GM03348 (cell line): Measurements from ENCODE around the gene WDFY3.
"Not testable (repeated sequence)": the region's sequence is repeated elsewhere in the genome, so short reads cannot be mapped to it uniquely, and the experiment has no call there.

Source experiments
- DNase-seq: peaks from one replicate; pipeline ENCODE4 v3.0.0; 2012; ENCODE audit warnings: low spot score

WDFY3 gene

GRCh38 chr4:84673475-84674240, 292.8 kb downstream of the WDFY3 start:
- peak; percentile 73 for DNase-seq

GRCh38 chr4:84672177-84672576, 294.3 kb downstream of the WDFY3 start:
- DNase-seq: no peak

GRCh38 chr4:84669201-84669600, 297.3 kb downstream of the WDFY3 start:
- no peak for DNase-seq

DNA sequence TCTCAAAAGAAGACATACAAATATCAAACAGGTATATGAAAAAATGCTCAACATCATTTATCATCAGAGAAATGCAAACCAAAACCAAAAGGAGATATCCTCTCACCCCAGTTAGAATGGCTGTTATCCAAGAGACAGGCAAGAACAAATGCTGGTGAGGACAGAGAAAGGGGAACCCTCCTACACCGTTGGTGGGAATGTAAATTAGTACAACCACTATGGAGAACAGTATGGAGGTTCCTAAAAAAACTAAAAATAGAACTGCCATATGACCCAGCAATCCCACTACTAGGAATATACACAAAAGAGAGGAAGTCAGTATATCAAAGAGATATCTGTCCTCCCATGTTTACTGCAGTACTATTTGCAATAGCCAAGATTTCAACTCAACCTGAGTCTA, 300.1 kb downstream of the WDFY3 start:
- DNase-seq: no peak

DNA sequence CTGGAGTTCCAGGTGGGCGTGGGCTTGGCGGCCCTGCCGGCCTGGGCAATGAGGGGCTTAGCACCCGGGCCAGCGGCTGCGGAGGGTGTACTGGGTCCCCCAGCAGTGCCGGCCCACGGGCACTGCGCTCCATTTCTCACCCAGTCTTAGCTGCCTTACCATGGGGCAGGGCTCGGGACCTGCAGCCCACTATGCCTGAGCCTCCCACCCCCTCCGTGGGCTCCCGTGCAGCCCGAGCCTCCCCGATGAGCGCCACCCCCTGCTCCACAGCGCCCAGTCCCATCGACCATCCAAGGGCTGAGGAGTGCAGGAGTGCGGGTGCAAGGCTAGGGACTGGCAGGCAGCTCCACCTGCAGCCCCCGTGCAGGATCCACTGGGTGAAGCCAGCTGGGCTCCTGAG, 301.7 kb downstream of the WDFY3 start:
- not testable (repeated sequence) for DNase-seq

DNA sequence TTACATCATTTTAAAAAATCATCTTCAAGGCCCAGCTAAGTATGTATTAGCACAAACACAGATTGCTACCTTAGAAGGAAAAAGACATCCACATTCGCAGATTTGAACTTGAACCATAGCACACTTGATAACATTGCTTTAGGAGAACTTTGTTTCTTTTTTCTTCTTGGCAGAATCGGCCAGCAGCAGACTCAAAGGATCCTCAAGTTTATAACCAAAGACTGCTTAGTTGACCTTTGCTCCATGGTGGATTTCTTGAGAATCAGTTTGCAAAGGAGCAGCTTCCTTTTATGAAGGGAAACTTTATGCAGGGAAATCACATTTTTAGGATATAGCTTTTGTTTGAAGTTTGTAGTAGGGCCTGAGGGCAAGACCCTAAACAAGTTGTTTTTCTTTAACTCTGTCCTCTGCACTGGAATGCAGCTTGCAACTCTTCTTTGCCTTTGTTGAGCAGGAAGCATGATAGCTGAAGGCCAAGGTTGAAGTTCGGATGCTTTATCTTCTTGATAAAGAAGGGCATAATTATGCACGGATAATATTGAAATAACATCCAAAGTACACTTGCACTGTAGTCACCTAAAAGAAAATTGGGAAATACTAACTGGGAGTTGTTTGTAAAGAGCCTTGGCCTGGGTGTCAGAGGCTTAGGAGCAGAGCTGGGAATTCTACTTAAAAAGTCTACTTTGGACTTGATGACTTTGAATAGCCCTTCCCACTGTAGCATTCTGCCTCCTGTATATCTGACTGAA, 305.1 kb downstream of the WDFY3 start:
- no peak for DNase-seq

DNA sequence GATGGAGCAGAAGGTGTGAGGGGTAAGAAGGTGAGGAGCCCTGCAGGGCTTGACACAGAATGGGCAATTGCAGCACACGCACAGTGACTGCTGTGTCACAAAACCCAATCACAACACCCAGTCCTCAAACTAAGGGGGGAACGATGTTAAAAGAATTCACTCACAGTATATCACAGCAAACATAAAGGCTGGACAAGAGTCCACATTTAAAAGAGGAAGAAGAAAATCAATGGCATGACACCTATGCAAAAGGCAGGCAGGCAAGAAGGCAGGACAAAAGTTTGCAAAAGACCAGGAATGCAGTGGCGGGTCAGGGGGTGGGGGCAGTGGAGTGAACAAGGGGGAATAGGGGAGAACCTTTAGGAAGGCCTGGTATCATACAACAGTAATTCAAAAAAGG, 305.9 kb downstream of the WDFY3 start:
- DNase-seq: no peak

GRCh38 chr4:84652478-84652877, 314.0 kb downstream of the WDFY3 start:
- no peak for DNase-seq

- no peak for DNase-seq
Measured at GRCh38 chr4:84651499-84651898, 315.0 kb downstream of the WDFY3 start.

- DNase-seq: no peak
Measured at GRCh38 chr4:84648863-84649647, 317.4 kb downstream of the WDFY3 start.

DNA sequence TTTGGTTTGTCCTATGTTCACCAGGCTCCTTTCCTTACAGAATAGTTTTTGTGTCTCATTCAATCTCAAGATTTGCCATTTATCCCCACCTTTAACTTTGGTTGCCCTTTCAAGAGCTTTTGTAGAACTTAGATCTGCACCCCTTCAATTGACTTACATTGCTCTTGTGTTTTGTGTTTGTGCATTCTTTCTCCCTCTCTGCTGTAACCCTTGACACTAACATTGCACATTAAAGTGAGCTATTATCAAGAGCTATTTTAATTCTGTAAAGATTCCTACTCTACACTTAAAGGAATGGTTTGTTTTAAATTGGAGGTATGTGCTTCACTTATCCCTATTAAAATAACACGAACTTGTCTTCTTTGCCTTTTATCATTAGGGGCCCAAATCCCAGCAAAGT, 318.3 kb downstream of the WDFY3 start:
- DNase-seq: no peak

DNA sequence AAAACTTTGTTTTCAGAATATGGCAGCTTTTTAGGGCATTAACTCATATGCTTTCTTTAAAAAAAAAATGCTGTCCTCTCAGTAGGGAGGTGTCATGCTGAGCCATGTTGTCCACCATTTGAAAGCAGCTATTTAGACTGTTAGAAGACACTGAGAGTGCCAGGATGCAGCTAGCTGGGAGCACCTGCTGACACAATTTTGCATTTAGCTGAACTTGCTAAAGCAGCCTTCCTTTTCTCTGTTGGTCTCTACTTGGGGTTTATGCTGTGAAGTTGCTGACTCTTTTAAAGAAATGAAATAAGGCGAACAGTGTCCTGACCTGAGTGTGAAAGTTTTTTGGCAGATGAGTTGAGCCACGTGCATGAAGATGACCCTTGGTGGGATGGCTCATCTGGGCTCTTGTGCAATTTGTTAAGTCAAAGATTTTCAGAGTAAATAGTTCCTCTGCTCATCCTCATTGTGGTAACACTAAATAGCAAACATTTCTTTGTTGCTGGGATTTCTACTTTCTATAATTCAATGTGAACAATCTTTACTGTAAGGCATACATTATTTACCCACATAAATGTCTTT, 319.1 kb downstream of the WDFY3 start:
- DNase-seq: no peak

DNA sequence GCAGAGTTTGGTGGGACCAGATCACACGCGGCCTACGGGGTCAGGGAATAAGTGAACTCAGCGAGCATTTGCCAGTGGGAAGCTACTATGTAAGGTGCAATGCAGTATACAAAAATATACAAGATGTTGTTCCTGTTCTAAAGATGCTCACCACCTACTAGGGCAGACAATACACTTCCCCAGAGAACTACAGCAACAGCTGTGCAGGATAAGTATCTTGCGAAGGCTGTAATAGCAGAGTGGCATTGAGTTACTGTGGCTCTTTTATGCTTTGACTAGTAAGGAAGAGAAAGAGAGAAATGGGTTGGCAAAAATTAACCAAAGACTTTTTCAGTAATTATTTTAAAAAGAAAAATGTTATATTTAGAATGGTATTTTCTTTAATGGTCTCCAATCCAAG, 322.4 kb downstream of the WDFY3 start:
- DNase-seq: no peak

- no peak for DNase-seq
Measured at GRCh38 chr4:84639145-84639544, 327.3 kb downstream of the WDFY3 start.

DNA sequence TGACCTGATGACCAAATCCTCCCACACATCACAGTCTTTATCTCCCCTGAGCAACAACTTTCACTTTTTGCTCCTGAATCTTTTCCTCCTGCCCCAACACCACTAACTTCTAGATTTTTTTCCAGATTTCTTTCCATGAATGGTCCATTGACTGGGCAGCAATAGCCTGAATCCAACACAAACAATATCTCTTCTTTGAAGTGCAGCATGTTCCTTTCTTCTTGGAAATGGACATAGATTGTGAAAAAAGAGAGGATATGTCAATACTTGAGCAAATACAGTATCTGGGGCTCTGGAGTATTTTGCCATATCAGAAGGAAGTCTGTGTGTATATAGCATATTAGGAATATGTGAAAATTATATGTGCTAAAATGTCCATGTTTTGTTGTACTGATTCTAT, 328.4 kb downstream of the WDFY3 start:
- no peak for DNase-seq

- DNase-seq: no peak
Measured at GRCh38 chr4:84634961-84635360, 331.5 kb downstream of the WDFY3 start.

DNA sequence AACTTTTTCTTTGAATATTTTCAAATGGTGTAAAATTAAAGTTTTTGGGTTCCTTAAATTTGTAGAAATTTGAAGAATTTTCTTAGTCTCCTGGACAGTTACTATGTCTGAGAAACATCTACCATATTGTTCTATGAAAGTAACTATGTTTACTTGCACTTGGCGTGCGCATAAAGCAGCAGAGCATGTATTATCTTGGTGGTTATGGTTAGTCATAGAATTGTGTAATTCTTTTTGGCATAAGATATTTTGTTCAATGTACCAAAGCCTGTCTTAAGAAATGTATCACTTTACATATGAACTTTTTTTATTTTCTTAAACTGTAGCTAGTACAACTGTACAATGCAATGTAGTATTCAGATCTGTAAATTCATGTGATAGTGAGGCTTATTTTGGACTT, 334.4 kb downstream of the WDFY3 start:
- DNase-seq: peak; percentile 16

DNA sequence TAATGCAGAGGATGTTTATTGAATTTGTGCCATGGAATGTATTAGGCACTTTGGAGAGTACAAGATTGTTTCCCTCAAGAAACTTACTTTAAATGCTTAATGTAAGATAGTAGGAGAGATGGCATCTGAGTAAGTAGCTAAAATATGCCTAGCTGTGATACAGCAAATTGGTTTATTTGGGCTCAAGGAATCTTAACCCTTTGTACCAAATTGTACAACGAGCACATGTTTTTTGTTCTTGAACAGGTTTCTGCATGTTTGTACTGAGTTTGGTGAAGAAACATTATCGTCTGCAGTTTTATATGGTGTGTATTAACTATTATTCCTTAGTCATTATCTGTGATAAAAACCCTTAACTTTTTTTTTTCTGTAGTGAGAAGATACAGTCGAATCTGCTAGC, 334.9 kb downstream of the WDFY3 start:
- DNase-seq: no peak

- DNase-seq: no peak
Measured at GRCh38 chr4:84626673-84627072, 339.8 kb downstream of the WDFY3 start.

- DNase-seq: no peak
Measured at GRCh38 chr4:84623661-84624060, 342.8 kb downstream of the WDFY3 start.

- no peak for DNase-seq
Measured at GRCh38 chr4:84622959-84623358, 343.5 kb downstream of the WDFY3 start.
